VCaP (cell line): ENCODE results near the gene RYK.
"Not testable (repeated sequence)": the region's sequence is repeated elsewhere in the genome, so short reads cannot be mapped to it uniquely, and the experiment has no call there.

Source experiments
- H3K27ac ChIP-seq: fragments of 450-650 bp; 2 replicates; pipeline ENCODE4 v1.5.1; 2017
- TF ChIP-seq, protein P1 (sequence below): fragments of 450-650 bp; conservative IDR thresholded peaks from 2 replicates; pipeline ENCODE4 v1.5.1; 2017; ENCODE audit warnings: mild to moderate bottlenecking, moderate library complexity

Gene RYK

GRCh38 chr3:134276086-134276485, 25.4 kb upstream of the RYK start:
- TF ChIP-seq, protein P1, sequence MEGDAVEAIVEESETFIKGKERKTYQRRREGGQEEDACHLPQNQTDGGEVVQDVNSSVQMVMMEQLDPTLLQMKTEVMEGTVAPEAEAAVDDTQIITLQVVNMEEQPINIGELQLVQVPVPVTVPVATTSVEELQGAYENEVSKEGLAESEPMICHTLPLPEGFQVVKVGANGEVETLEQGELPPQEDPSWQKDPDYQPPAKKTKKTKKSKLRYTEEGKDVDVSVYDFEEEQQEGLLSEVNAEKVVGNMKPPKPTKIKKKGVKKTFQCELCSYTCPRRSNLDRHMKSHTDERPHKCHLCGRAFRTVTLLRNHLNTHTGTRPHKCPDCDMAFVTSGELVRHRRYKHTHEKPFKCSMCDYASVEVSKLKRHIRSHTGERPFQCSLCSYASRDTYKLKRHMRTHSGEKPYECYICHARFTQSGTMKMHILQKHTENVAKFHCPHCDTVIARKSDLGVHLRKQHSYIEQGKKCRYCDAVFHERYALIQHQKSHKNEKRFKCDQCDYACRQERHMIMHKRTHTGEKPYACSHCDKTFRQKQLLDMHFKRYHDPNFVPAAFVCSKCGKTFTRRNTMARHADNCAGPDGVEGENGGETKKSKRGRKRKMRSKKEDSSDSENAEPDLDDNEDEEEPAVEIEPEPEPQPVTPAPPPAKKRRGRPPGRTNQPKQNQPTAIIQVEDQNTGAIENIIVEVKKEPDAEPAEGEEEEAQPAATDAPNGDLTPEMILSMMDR: no peak

GRCh38 chr3:134275110-134275509, 24.5 kb upstream of the RYK start:
- not testable (repeated sequence) for H3K27ac ChIP-seq

More at GRCh38 chr3:134276086-134276485, 25.4 kb upstream of the RYK start:
- H3K27ac ChIP-seq: no peak overlapping the region

GRCh38 chr3:134274571-134274970, 23.9 kb upstream of the RYK start:
- TF ChIP-seq, protein P1: no peak
- no peak overlapping the region for H3K27ac ChIP-seq

GRCh38 chr3:134267996-134268395, 17.3 kb upstream of the RYK start:
- TF ChIP-seq, protein P1: no peak
- H3K27ac ChIP-seq: no peak overlapping the region

DNA sequence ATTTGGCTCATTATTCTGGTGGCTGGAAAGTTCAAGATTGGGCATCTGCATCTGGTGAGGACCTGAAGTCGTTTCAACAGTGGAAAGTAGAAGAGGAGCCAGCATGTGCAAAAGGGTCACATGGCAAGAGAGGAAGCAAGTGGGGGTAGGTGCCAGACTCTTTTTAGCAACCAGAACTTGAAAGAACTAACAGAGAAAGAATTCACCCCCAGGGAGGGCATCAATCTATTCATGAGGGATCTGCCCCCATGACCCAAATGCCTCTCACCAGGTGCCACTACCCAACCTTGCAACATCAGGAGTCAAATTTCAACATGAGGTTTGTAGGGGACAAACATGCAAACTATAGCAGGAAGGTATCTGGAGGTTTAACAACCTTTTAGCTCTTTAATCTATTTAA, 10.3 kb upstream of the RYK start:
- H3K27ac ChIP-seq: no peak overlapping the region
- TF ChIP-seq, protein P1: no peak

DNA sequence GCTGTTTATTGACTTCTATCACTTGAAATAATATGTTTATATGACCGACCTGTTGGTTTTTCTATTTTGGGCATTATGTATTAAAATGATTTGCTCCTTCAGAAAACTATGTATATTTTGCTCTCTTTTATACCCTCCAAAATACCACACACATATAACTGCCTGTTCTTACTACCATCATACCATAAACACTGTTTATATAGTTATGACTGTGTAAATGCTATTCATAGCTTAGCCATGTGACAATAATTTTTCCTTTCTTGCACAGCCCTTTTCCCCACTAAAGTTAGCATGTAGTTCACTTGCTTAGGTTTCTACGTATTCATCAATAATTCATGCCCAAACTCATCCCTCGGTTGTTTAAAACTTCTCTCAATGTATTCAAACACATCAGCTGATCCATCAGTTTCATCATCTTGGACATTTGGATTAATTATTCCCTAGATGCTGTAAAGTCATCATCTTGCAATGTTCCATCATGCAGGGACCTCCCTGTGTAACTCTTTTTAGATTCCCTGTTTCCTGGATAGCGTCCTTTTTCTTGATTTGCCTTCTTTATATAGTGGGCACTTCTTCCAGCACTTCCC, 8.2 kb upstream of the RYK start:
- TF ChIP-seq, protein P1: no peak

GRCh38 chr3:134255404-134255803, 4.7 kb upstream of the RYK start:
- TF ChIP-seq, protein P1: no peak
- H3K27ac ChIP-seq: no peak overlapping the region

More for the DNA sequence above, 8.2 kb upstream of the RYK start:
- H3K27ac ChIP-seq: no peak overlapping the region

DNA sequence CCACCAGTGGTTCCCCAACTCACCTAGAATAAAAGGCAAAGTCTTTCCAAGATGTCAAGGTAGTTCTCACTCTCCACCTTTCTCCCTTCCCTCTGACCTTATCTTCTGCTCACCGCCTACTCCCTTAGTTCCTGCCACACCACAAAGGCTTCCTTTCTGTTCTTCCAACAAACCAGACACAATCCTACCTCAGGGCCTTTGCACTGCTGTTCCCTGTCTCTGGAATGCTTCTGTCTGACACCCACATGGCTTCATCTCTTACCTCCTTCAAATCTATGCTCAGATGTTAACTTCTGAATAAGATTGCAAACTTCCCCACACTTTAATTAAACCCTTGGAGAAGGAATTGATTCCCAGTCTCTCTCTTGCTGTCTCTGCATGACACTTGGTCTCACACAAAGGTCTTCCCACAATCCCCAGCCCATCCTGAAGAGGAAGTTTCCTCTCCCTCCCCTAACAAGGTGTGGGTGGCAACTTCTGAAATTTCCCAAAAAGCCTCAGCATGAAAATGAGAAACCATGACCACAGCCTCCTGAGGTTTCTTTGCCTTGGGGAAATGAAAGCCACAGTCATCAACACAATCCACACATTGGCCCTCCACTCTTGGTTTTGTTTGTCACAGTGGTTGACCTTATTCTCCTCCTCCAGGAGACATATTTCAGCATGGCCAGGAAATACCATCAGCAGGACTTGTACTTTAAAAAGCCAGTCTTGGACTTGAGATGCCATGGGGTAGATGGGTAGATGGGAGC, 3.0 kb upstream of the RYK start:
- TF ChIP-seq, protein P1: no peak
- H3K27ac ChIP-seq: no peak overlapping the region
